HEK293 (cell line): ENCODE data around the gene DDO.

ENCODE experiments used
- CTCF ChIA-PET: fragments of 350-600 bp; formaldehyde crosslinking; extraction: SDS; loops from one replicate; lab custom pipeline; 2021; ENCODE audit warnings: antibody characterized with exemption; lab: Yijun Ruan, JAX
- POLR2A ChIA-PET: fragments of 300-600 bp; formaldehyde crosslinking; extraction: SDS; loops from one replicate; lab custom pipeline; 2020; ENCODE audit warnings: antibody characterized with exemption, inconsistent platforms; lab: Yijun Ruan, JAX
- H3K27ac ChIP-seq: fragments of 200-500 bp; sonication (Bioruptor generic); 2 replicates; pipeline ENCODE4 v1.5.1; 2014; ENCODE audit warnings: low read depth, low read length, control low read depth, inconsistent platforms; ENCODE audit errors: extremely low read depth
- H3K36me3 ChIP-seq, 2 experiments: fragments of 200-500 bp in 1 of 2; sonication (Bioruptor generic) in 1 of 2; 1 replicate in 1 of 2; 2 replicates in 1 of 2; pipeline ENCODE4 v1.5.1; 2014 to 2017; ENCODE audit warnings: inconsistent platforms in 2 of 2, low read length in 2 of 2; ENCODE audit not compliant: control insufficient read depth in 2 of 2, insufficient read depth in 1 of 2
- H3K4me1 ChIP-seq: fragments of 200-500 bp; sonication (Bioruptor generic); 2 replicates; pipeline ENCODE4 v1.5.1; 2014; ENCODE audit warnings: mild to moderate bottlenecking, low read length, inconsistent platforms; ENCODE audit not compliant: control insufficient read depth, insufficient read depth
- H3K4me3 ChIP-seq: 2 replicates; pipeline ENCODE4 v1.5.1; 2011; ENCODE audit warnings: low read depth, mild to moderate bottlenecking, control low read depth, low read length, moderate library complexity
- H3K9me3 ChIP-seq: fragments of 200-500 bp; sonication (Bioruptor generic); 2 replicates; pipeline ENCODE4 v1.5.1; 2014; ENCODE audit warnings: low read depth, low read length, inconsistent platforms; ENCODE audit not compliant: control insufficient read depth, insufficient read depth
- ELK4 ChIP-seq: IDR thresholded peaks from 2 replicates; pipeline ENCODE4 v1.6.1; 2011; ENCODE audit warnings: mild to moderate bottlenecking, low read depth, low read length, borderline replicate concordance
- HIC1 ChIP-seq: fragments of 450-650 bp; formaldehyde crosslinking; IDR thresholded peaks from 2 replicates; pipeline ENCODE4 v1.5.1; 2016; ENCODE audit warnings: missing biosample characterization, missing genetic modification characterization
- KLF10 ChIP-seq: fragments of 450-650 bp; IDR thresholded peaks from 2 replicates; pipeline ENCODE4 v1.5.1; 2018; ENCODE audit warnings: missing biosample characterization, mild to moderate bottlenecking, missing genetic modification characterization
- REPIN1 ChIP-seq: fragments of 450-650 bp; formaldehyde crosslinking; IDR thresholded peaks from 2 replicates; pipeline ENCODE4 v1.5.1; 2017; ENCODE audit warnings: missing biosample characterization, missing genetic modification characterization, low read depth
- SP2 ChIP-seq: fragments of 450-650 bp; formaldehyde crosslinking; IDR thresholded peaks from 2 replicates; pipeline ENCODE4 v1.5.1; 2016; ENCODE audit warnings: missing biosample characterization, missing genetic modification characterization
- SP3 ChIP-seq: fragments of 450-650 bp; formaldehyde crosslinking; IDR thresholded peaks from 2 replicates; pipeline ENCODE4 v1.5.1; 2016; ENCODE audit warnings: missing biosample characterization, missing genetic modification characterization
- ZEB2 ChIP-seq: fragments of 450-650 bp; formaldehyde crosslinking; IDR thresholded peaks from 2 replicates; pipeline ENCODE4 v1.5.1; 2016; ENCODE audit warnings: missing biosample characterization, missing genetic modification characterization
- ZFP3 ChIP-seq: fragments of 450-650 bp; formaldehyde crosslinking; IDR thresholded peaks from 2 replicates; pipeline ENCODE4 v1.5.1; 2016; ENCODE audit warnings: low read depth, missing biosample characterization, missing genetic modification characterization
- ZFP69B ChIP-seq: fragments of 450-650 bp; formaldehyde crosslinking; IDR thresholded peaks from 2 replicates; pipeline ENCODE4 v1.5.1; 2016; ENCODE audit warnings: missing biosample characterization, missing genetic modification characterization
- ZNF184 ChIP-seq: fragments of 450-650 bp; IDR thresholded peaks from 2 replicates; pipeline ENCODE4 v1.5.1; 2018; ENCODE audit warnings: missing biosample characterization, mild to moderate bottlenecking, missing genetic modification characterization
- ZNF24 ChIP-seq: fragments of 450-650 bp; formaldehyde crosslinking; IDR thresholded peaks from 2 replicates; pipeline ENCODE4 v1.5.1; 2016; ENCODE audit warnings: missing biosample characterization, missing genetic modification characterization
- ZNF248 ChIP-seq: fragments of 450-650 bp; formaldehyde crosslinking; IDR thresholded peaks from 2 replicates; pipeline ENCODE4 v1.5.1; 2017; ENCODE audit warnings: missing biosample characterization, missing genetic modification characterization
- ZNF596 ChIP-seq: fragments of 450-650 bp; IDR thresholded peaks from 2 replicates; pipeline ENCODE4 v1.5.0; 2018; ENCODE audit warnings: missing biosample characterization, mild to moderate bottlenecking, missing genetic modification characterization, moderate library complexity
- ZNF626 ChIP-seq: fragments of 450-650 bp; sonication (Bioruptor Pico); formaldehyde crosslinking; IDR thresholded peaks from 2 replicates; pipeline ENCODE4 v1.5.1; 2018; ENCODE audit warnings: missing biosample characterization, missing genetic modification characterization, inconsistent platforms
- ZNF658 ChIP-seq: fragments of 450-650 bp; formaldehyde crosslinking; IDR thresholded peaks from 2 replicates; pipeline ENCODE4; 2016; ENCODE audit warnings: missing biosample characterization, missing genetic modification characterization
- ZNF747 ChIP-seq: fragments of 450-650 bp; formaldehyde crosslinking; IDR thresholded peaks from 2 replicates; pipeline ENCODE4 v1.5.1; 2016; ENCODE audit warnings: missing biosample characterization, missing genetic modification characterization
- ZNF76 ChIP-seq: fragments of 450-650 bp; formaldehyde crosslinking; IDR thresholded peaks from 2 replicates; pipeline ENCODE4; 2016; ENCODE audit warnings: low read depth, missing biosample characterization, missing genetic modification characterization, borderline replicate concordance
- ZNF777 ChIP-seq: fragments of 450-650 bp; formaldehyde crosslinking; IDR thresholded peaks from 2 replicates; pipeline ENCODE4 v1.5.1; 2017; ENCODE audit warnings: missing biosample characterization, missing genetic modification characterization, borderline replicate concordance
- ZNF830 ChIP-seq: fragments of 450-650 bp; IDR thresholded peaks from 2 replicates; pipeline ENCODE4 v1.5.0; 2018; ENCODE audit warnings: missing biosample characterization, missing genetic modification characterization, low read depth, mild to moderate bottlenecking, moderate library complexity
- TF ChIP-seq, protein P1 (sequence below): sonication (generic); formaldehyde crosslinking; IDR thresholded peaks from 2 replicates; pipeline ENCODE4 v1.8.1; 2022; ENCODE audit warnings: mild to moderate bottlenecking, moderate library complexity, missing genetic modification reagents
- TF ChIP-seq, protein P2 (sequence below): fragments of 450-650 bp; formaldehyde crosslinking; IDR thresholded peaks from 2 replicates; pipeline ENCODE4 v1.5.1; 2016; ENCODE audit warnings: missing biosample characterization, missing genetic modification characterization
- TF ChIP-seq, protein P3 (sequence below): fragments of 450-650 bp; formaldehyde crosslinking; IDR thresholded peaks from 2 replicates; pipeline ENCODE4 v1.5.1; 2016; ENCODE audit warnings: missing biosample characterization, missing genetic modification characterization

Gene DDO

GRCh38 chr6:110421749-110422443, 6.5 kb upstream of the DDO start:
- CTCF ChIA-PET = interaction anchor here (0.8 kb wide), 1 partner anchor 438 kb away, joined by 5 read pairs; no protein-coding TSS in a partner anchor
- Histone ChIP-seq H3K4me3 (no peak overlapping the region), H3K9me3 (no peaks in the 10 kb centered on the region)
- TF ChIP-seq, protein P1, sequence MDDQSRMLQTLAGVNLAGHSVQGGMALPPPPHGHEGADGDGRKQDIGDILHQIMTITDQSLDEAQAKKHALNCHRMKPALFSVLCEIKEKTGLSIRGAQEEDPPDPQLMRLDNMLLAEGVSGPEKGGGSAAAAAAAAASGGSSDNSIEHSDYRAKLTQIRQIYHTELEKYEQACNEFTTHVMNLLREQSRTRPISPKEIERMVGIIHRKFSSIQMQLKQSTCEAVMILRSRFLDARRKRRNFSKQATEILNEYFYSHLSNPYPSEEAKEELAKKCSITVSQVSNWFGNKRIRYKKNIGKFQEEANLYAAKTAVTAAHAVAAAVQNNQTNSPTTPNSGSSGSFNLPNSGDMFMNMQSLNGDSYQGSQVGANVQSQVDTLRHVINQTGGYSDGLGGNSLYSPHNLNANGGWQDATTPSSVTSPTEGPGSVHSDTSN = no peak
- TF ChIP-seq REPIN1 (tag by site-specific recombination) (no peak), ZEB2 (tag by site-specific recombination) (no peak), ZNF248 (no peak), KLF10 (tag by site-specific recombination) (no peak), ZNF626 (tag by site-specific recombination) (no peak), ELK4 (no peak), SP3 (tag by site-specific recombination) (no peak), ZFP3 (tag by site-specific recombination) (no peak), ZNF596 (no peak), ZNF777 (tag by site-specific recombination) (no peak), ZNF747 (no peak)
- TF ChIP-seq, protein P2, sequence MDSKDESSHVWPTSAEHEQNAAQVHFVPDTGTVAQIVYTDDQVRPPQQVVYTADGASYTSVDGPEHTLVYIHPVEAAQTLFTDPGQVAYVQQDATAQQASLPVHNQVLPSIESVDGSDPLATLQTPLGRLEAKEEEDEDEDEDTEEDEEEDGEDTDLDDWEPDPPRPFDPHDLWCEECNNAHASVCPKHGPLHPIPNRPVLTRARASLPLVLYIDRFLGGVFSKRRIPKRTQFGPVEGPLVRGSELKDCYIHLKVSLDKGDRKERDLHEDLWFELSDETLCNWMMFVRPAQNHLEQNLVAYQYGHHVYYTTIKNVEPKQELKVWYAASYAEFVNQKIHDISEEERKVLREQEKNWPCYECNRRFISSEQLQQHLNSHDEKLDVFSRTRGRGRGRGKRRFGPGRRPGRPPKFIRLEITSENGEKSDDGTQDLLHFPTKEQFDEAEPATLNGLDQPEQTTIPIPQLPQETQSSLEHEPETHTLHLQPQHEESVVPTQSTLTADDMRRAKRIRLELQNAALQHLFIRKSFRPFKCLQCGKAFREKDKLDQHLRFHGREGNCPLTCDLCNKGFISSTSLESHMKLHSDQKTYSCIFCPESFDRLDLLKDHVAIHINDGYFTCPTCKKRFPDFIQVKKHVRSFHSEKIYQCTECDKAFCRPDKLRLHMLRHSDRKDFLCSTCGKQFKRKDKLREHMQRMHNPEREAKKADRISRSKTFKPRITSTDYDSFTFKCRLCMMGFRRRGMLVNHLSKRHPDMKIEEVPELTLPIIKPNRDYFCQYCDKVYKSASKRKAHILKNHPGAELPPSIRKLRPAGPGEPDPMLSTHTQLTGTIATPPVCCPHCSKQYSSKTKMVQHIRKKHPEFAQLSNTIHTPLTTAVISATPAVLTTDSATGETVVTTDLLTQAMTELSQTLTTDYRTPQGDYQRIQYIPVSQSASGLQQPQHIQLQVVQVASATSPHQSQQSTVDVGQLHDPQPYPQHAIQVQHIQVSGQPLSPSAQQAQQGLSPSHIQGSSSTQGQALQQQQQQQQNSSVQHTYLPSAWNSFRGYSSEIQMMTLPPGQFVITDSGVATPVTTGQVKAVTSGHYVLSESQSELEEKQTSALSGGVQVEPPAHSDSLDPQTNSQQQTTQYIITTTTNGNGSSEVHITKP = no peak
- TF ChIP-seq, protein P3, sequence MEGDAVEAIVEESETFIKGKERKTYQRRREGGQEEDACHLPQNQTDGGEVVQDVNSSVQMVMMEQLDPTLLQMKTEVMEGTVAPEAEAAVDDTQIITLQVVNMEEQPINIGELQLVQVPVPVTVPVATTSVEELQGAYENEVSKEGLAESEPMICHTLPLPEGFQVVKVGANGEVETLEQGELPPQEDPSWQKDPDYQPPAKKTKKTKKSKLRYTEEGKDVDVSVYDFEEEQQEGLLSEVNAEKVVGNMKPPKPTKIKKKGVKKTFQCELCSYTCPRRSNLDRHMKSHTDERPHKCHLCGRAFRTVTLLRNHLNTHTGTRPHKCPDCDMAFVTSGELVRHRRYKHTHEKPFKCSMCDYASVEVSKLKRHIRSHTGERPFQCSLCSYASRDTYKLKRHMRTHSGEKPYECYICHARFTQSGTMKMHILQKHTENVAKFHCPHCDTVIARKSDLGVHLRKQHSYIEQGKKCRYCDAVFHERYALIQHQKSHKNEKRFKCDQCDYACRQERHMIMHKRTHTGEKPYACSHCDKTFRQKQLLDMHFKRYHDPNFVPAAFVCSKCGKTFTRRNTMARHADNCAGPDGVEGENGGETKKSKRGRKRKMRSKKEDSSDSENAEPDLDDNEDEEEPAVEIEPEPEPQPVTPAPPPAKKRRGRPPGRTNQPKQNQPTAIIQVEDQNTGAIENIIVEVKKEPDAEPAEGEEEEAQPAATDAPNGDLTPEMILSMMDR (tag by site-specific recombination) = no peak
- TF ChIP-seq, all 188 proteins: peak for 0
- Histone ChIP-seq H3K4me1 (no peaks in the 10 kb centered on the region), H3K27ac (no peak overlapping the region), H3K36me3 (no peaks in the 10 kb centered on the region)
- POLR2A ChIA-PET = no interaction called here

- CTCF ChIA-PET = interaction anchor here (0.6 to 0.8 kb wide), 2 partner anchors 819 to 895 kb away, joined by 3 read pairs; no protein-coding TSS in a partner anchor
- Histone ChIP-seq H3K4me1 (no peaks in the 10 kb centered on the region), H3K27ac (no peak overlapping the region), H3K9me3 (no peaks in the 10 kb centered on the region), H3K36me3 (no peaks in the 10 kb centered on the region), H3K4me3 (no peak overlapping the region)
- POLR2A ChIA-PET = no interaction called here
- TF ChIP-seq ZNF658 = no peak
- no peak for TF ChIP-seq ZNF24
- TF ChIP-seq SP2 (tag by site-specific recombination) = no peak
- no peak for TF ChIP-seq ZNF184 (tag by site-specific recombination)
- no peak for TF ChIP-seq ZNF830 (tag by site-specific recombination)
- no peak for TF ChIP-seq ZFP69B
- TF ChIP-seq ZNF76 (tag by site-specific recombination) = no peak
- TF ChIP-seq HIC1 (tag by site-specific recombination) = no peak
Observed at GRCh38 chr6:110419028-110419739, 3.8 kb upstream of the DDO start.
